ENCODE data around the gene GNAI1.
A peak's percentile ranks its signal among the peaks of the same experiment; 100 is the strongest.

Gene GNAI1

GRCh38 chr7:80134536-80135308, at the start of gene GNAI1:
Gene GNAI1 (plus strand): TSS chr7:80134831. CDS start chr7:80135161, 330 bp downstream.
- peak; percentile 73 for DNase-seq

DNA sequence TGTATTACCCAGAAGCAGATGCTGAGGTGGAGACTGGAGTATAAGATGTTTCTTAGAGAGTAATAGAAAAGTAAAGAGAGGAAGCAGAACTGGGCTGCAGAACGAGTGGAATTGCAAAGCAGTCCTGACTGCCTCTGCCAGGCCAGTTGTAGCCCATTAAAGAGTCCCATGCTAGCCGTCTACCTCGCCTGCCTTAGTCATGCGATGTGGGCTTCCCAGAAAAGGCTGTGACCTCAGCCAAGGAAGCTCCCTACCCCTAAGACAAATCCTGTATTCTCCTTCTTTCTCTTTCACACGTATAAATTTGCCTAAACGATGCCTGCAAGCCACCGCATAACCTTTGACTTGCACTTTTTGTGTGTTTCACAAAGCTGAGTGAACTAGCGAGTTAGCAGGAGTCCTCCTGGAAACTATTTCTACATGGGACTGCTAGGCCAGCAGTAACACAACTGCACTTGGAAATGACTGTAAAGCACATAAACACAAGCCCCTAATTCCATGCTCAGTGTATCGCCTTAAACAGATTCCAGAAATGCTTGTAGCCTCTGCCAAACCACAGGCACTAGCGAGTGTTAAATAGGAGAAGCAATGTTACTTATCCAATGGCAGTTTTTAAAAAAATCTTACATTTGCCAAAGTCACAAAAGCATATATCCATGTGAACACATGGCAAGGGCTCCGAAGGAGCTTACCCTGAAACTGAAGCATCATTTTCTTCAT, 47.4 kb upstream of the GNAI1 start:
- DNase-seq = no peak

- DNase-seq = no peak
Observed at GRCh38 chr7:80087771-80088170, 46.9 kb upstream of the GNAI1 start.

DNA sequence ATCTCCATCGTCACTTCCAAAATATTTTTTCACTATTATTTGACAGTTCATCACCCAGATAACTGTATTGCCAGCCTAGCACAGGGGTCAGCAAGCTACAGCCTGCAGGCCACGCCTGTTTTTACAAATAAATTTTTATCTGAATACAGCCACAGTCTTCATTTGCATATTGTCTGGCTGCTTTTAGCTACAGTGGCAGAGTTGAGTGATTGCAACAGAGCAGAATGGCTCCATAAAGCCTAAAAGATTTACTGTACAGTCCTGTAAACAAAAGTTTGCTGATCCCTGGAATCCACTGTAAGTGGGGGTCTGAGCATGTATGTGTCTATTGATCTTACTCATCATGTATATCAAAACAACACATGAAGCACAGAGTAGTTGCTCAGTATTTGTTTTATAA, 45.9 kb upstream of the GNAI1 start:
- DNase-seq = no peak

GRCh38 chr7:80089366-80089765, 45.3 kb upstream of the GNAI1 start:
- DNase-seq = no peak

DNA sequence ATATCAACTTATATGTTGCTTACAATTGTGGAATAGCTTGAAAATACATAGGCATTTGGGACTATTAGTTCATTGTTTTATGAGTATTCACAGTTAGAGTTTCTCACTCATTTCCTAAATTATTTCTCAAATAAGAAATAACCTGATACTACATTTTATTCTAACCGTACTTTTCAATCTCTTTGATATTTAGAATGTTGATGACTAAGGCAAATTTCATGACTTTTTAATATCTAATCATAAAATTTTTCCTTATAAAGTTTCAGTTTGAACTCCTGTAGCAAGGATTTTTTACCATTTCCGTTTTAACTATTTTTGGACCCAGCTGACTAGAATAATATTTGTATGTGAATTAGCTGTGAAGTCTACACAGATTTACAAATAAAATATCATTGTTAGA, 41.3 kb upstream of the GNAI1 start:
- no peak for DNase-seq

- DNase-seq = peak; percentile 14
Observed at GRCh38 chr7:80095545-80095944, 39.1 kb upstream of the GNAI1 start.

DNA sequence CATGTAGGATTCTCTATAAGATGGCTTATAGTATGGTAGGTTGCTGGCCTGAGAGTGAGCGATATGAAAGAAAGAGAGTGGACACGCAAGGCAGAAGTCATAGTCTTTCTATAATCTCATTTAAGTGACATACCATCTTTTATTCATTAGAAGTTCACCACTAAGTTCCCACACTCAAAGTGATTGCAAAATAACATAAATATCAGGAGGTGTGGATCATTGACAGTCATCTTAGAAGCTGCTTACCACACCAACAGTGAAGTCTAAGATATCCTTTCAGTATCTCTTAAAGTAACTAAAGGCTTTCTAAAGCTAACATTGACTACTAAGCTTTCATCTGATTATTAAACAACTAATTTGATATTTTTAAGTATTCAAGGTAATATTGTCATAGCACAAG, 36.9 kb upstream of the GNAI1 start:
- no peak for DNase-seq

GRCh38 chr7:80098795-80099194, 35.8 kb upstream of the GNAI1 start:
- DNase-seq = no peak

DNA sequence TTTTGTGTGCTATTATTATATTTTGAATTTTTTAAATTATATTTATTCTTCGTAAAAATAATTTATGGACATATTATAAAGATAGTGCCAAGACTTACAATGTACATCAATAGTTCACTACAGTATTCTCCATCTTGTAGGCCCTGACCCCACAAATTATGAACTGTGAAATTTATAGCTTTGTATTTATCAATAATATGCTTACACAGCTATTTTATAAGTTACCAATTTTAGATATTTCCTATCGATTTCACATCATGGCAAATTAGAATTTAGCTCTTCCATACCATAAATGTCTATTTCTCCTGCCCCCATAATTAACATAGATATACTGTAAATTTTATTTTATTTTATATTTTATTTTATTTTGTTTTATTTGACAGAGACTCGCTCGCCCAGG, 34.4 kb upstream of the GNAI1 start:
- DNase-seq = no peak

- DNase-seq = no peak
Observed at GRCh38 chr7:80105701-80106408, 28.8 kb upstream of the GNAI1 start.

GRCh38 chr7:80106498-80107113, 28.0 kb upstream of the GNAI1 start:
- DNase-seq = no peak

- DNase-seq = no peak
Observed at GRCh38 chr7:80107278-80107677, 27.4 kb upstream of the GNAI1 start.

GRCh38 chr7:80110376-80110775, 24.3 kb upstream of the GNAI1 start:
- no peak for DNase-seq

DNA sequence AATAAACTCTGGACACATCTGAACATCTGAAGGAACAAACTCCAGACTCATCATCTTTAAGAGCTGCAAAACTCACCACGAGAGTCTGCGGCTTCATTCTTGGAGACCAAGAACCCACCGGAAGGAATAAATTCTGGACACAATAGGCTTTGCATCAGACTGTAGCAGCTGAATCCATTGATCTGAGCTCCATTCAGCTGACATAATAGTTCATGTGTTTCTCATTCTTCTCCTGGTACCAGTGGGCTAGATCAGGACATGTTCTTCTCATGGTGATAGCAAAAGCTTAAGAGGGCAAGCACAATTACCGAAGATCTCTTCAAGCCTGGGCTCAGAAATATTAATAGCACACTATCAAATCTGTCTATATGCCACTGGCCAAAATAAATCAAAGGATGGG, 20.5 kb upstream of the GNAI1 start:
- DNase-seq = no peak

- no peak for DNase-seq
Observed at GRCh38 chr7:80124526-80125264, 9.9 kb upstream of the GNAI1 start.

DNA sequence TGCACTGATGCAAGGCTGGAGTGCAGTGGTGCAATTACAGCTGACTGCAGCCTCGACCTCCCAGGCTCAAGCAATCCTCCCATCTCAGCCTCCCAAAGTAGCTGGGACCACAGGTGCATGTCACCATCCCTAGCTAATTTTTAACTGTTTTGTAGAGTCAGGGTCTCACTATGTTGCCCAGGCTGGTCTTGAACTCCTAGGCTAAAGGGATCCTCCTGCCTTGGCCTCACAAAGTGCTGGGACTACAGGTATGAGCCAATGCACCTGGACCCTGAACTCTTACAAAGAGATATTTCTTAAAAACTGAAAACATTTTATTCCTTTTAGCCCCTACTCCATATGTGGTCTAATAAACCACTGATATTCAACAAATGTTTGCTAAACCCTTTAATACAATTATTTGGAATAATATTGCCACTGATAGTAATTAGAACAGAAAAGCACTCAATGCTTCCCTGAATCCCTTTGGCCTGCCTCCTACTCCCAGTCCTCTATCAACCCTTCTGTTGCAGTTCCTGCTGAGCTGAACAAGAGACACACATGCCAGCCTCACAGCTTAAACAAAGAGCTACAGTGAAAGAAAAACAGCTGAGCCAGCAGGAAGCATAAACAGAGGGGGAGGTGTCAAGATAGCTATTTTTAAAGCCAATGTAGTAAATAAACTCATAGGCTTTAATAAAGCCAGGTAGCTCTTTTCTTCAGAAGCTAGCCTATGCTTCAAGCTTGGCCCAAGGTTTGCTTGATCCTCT, 7.0 kb upstream of the GNAI1 start:
- DNase-seq = peak; percentile 25

DNA sequence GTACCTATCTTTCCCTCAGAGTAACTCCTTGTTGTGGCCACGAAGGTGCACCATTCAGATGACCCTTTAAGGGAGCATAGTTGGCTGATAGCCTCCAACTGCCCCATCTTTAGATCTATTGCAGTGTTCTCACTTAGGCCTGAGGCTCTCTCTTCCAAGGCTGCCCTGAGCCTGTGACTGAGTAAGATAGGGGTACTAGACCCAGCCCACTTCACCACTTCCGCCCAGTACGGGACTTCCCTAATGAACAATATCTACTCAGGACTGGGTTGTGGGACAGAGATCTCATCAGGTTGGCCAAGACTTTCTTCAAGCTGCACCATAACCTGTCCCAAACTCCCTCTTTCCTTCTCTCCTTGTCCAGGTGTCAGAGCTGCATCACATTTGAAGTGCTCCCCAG, 5.7 kb upstream of the GNAI1 start:
- DNase-seq = no peak

GRCh38 chr7:80129785-80130184, 4.8 kb upstream of the GNAI1 start:
- no peak for DNase-seq

GRCh38 chr7:80131675-80132435, 2.8 kb upstream of the GNAI1 start:
- DNase-seq = no peak

GRCh38 chr7:80132594-80132993, 2.0 kb upstream of the GNAI1 start:
- DNase-seq = no peak

Measured in NCI-H1694 (cell line).